Fibroblast of the aortic adventitia (primary cell): ENCODE measurements around the gene LILRA6. TPM values are rescaled to one million over a fixed set of nuclear protein-coding genes. Genes with fewer than 3 reads are reported as not detected.
"Not testable (repeated sequence)": the region's sequence is repeated elsewhere in the genome, so short reads cannot be mapped to it uniquely, and the experiment has no call there.

Source experiments
- DNase-seq: peaks from one replicate; pipeline ENCODE4 v3.0.0-alpha.2; 2010; ENCODE audit warnings: low read depth
- H3K4me3 ChIP-seq: 2 replicates; pipeline ENCODE4 v1.5.1; 2011; ENCODE audit warnings: low read depth, mild to moderate bottlenecking, control low read depth, low read length, moderate library complexity
- total RNA-seq: library from RNA; depleted of rRNA; stranded (reverse); fragments of >200 nt; gene quantifications from 2 replicates; pipeline ENCODE4 v1.2.3, GENCODE V29; 2012; ENCODE audit warnings: low replicate concordance
- TF ChIP-seq, protein P1 (sequence below): IDR thresholded peaks from 2 replicates; pipeline ENCODE4 v1.5.1; 2011; ENCODE audit warnings: mild to moderate bottlenecking, low read length, control low read depth, inconsistent platforms; ENCODE audit not compliant: insufficient read depth

LILRA6 gene
- total RNA-seq, 1 donor = not detected

- TF ChIP-seq, protein P1, sequence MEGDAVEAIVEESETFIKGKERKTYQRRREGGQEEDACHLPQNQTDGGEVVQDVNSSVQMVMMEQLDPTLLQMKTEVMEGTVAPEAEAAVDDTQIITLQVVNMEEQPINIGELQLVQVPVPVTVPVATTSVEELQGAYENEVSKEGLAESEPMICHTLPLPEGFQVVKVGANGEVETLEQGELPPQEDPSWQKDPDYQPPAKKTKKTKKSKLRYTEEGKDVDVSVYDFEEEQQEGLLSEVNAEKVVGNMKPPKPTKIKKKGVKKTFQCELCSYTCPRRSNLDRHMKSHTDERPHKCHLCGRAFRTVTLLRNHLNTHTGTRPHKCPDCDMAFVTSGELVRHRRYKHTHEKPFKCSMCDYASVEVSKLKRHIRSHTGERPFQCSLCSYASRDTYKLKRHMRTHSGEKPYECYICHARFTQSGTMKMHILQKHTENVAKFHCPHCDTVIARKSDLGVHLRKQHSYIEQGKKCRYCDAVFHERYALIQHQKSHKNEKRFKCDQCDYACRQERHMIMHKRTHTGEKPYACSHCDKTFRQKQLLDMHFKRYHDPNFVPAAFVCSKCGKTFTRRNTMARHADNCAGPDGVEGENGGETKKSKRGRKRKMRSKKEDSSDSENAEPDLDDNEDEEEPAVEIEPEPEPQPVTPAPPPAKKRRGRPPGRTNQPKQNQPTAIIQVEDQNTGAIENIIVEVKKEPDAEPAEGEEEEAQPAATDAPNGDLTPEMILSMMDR = no peak
These were observed 12.6 kb downstream of the LILRA6 start for GRCh38 chr19:54230031-54230430.

DNA sequence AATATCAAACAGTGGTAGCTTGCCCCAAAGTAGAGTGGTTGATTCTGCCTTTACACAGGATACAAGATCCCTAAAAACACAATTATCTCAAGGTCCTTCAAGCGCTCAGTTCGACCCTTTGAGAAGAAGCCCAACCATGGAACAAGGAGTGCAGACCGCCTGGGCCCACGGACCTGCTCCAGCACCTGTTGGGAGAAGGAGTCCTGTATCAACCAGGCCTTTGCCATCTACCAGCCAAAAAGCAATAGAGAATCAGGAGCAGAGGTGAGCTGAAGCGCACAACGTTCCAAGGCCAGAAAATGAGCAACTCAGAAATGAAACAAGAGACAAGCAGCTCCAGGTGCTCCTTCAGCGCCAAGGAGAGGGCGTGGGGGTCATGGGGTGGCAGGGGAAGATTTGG is 13.4 kb downstream of the LILRA6 start:
- DNase-seq = no peak
- no peak overlapping the region for H3K4me3 ChIP-seq
- TF ChIP-seq, protein P1 = no peak

More at GRCh38 chr19:54230031-54230430, 12.6 kb downstream of the LILRA6 start:
- no peak for DNase-seq
- H3K4me3 ChIP-seq = no peak overlapping the region

GRCh38 chr19:54224619-54225018 is 18.0 kb downstream of the LILRA6 start:
- not testable (repeated sequence) for DNase-seq

GRCh38 chr19:54223937-54224281 is 18.7 kb downstream of the LILRA6 start:
- not testable (repeated sequence) for DNase-seq, H3K4me3 ChIP-seq

More at GRCh38 chr19:54224619-54225018, 18.0 kb downstream of the LILRA6 start:
- not testable (repeated sequence) for H3K4me3 ChIP-seq

DNA sequence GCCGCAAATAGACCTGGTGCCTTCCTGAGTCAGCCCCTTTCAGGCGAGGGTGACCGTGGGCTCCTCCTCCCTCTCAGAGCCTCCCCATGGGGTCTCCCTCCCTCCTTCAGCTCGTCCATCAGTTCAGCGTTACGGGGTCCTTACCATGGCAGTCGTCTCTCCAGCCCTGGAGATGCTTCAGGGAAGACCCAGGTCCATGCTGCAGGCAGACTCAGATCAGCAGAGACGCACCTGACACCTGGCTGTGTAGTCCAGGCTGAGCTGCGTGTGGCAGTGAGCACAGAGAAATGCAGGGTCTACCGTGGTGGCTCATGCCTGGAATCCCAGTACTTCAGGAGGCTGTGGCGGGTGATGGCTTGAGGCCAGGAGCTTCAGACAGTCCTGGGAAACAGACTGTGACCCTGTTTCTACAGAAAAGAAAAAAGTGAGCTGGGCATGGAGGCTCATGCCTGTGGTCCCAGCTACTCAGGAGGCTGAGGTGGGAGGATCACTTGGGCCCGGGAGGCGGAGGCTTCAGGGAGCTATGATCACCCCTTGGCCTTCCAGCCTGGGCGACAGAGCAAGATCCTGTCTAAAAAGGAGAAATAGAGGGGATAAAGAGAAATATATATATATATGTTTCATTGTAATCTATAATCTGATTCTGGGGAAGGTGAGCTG is 19.2 kb downstream of the LILRA6 start:
- not testable (repeated sequence) for H3K4me3 ChIP-seq, DNase-seq

- not testable (repeated sequence) for DNase-seq, H3K4me3 ChIP-seq
These were observed 19.9 kb downstream of the LILRA6 start, which contains the start of gene LILRB3 for GRCh38 chr19:54222474-54223276. LILRB3 (minus strand) TSS chr19:54223007; CDS start chr19:54222976, 31 bp downstream.

- not testable (repeated sequence) for DNase-seq, H3K4me3 ChIP-seq
These were observed 20.6 kb downstream of the LILRA6 start for GRCh38 chr19:54221947-54222346.

GRCh38 chr19:54219702-54220101 is 22.9 kb downstream of the LILRA6 start:
- DNase-seq, H3K4me3 ChIP-seq: not testable (repeated sequence)

- no peak overlapping the region for H3K4me3 ChIP-seq
- DNase-seq = no peak
- TF ChIP-seq, protein P1 = no peak
These were observed 23.5 kb downstream of the LILRA6 start for GRCh38 chr19:54218960-54219661.

DNA sequence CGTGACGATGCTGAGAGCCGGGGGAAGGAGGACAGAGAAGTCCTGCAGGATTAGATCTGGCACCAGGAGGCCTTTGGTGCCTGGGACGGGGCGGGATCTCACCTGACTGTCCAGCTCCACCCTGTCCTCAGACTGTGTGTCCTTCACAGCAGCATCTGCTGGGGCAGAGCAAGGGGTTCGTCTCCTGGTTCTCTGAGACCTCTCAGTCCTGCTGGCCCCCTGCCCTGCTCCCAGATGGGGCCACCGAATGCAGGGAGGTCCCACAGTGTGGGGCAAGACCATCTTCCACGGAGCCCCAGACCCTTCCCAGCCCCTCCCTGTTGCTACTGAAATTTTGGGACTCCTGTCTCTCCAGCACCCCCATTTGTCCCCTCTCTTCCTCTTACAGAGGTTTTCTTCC is 24.3 kb downstream of the LILRA6 start:
- TF ChIP-seq, protein P1 = no peak
- no peak for DNase-seq
- H3K4me3 ChIP-seq = no peak overlapping the region

GRCh38 chr19:54217517-54218247 is 24.9 kb downstream of the LILRA6 start:
- not testable (repeated sequence) for DNase-seq, H3K4me3 ChIP-seq
